Activated CD8-positive, alpha-beta memory T cell treated with anti-CD3 and anti-CD28 coated beads for 36 hours (primary cell): Measurements from ENCODE around the gene APC2. TPM values are rescaled to one million over a fixed set of nuclear protein-coding genes. Genes with fewer than 3 reads are reported as not detected.

ENCODE experiments used
- CTCF ChIA-PET: fragments of 350-600 bp; sonication (Branson Sonifier 250); formaldehyde crosslinking; loops from one replicate; lab custom pipeline; 2021; ENCODE audit warnings: antibody characterized with exemption; lab: Charles Lee
- POLR2A ChIA-PET: fragments of 350-600 bp; sonication (Branson Sonifier 250); formaldehyde crosslinking; loops from one replicate; lab custom pipeline; 2021; ENCODE audit warnings: antibody characterized with exemption; lab: Charles Lee
- total RNA-seq, 2 experiments: library from RNA; stranded (reverse); gene quantifications; one replicate each; pipeline ENCODE4 v1.2.3, GENCODE V29; 2021

Gene APC2
- total RNA-seq, 2 experiments from 2014 or later, result 0.06 to 0.13 TPM

- ChIA-PET POLR2A (no interaction called here), CTCF (interaction anchor here (0.6 to 1.1 kb wide), 2 partner anchors 11 to 425 kb away, joined by 5 read pairs; no protein-coding TSS in a partner anchor)
Observed at GRCh38 chr19:1508507-1508856, 58.6 kb downstream of the APC2 start.

- ChIA-PET POLR2A (interaction anchor here (0.5 kb wide), 1 partner anchor 9 kb away, joined by 6 read pairs; no protein-coding TSS in a partner anchor), CTCF (interaction anchor here (0.9 to 1.2 kb wide), 2 partner anchors 39 to 64 kb away, joined by 3 read pairs; no protein-coding TSS in a partner anchor)
Observed at GRCh38 chr19:1509602-1510441, 59.9 kb downstream of the APC2 start.

GRCh38 chr19:1510442-1510806, 60.5 kb downstream of the APC2 start:
- ChIA-PET POLR2A (no interaction called here), CTCF (interaction anchor here (1.4 kb wide), 1 partner anchor 8 kb away, joined by 3 read pairs; no protein-coding TSS in a partner anchor)

GRCh38 chr19:1510807-1511206, 60.9 kb downstream of the APC2 start:
- ChIA-PET POLR2A (no interaction called here), CTCF (interaction anchor here (1.4 kb wide), 1 partner anchor 9 kb away, joined by 3 read pairs; no protein-coding TSS in a partner anchor)

GRCh38 chr19:1511318-1512317, 61.7 kb downstream of the APC2 start:
- ChIA-PET POLR2A (no interaction called here), CTCF (interaction anchor here (0.9 to 1.4 kb wide), 2 partner anchors 10 to 72 kb away, joined by 3 read pairs; no protein-coding TSS in a partner anchor)

GRCh38 chr19:1512671-1513498, 63.0 kb downstream of the APC2 start, which contains the start of gene ADAMTSL5:
Gene ADAMTSL5 (minus strand): TSS chr19:1513019. CDS start chr19:1510943, 2,076 bp downstream.
- ChIA-PET CTCF (no interaction called here), POLR2A (no interaction called here)

GRCh38 chr19:1513499-1514294, 63.8 kb downstream of the APC2 start:
- POLR2A ChIA-PET, result no interaction called here
- CTCF ChIA-PET, result interaction anchor here (1.3 kb wide), 1 partner anchor 12 kb away, joined by 3 read pairs; no protein-coding TSS in a partner anchor

- ChIA-PET CTCF (interaction anchor here (0.9 to 1.3 kb wide), 2 partner anchors 13 to 158 kb away, joined by 3 read pairs; no protein-coding TSS in a partner anchor), POLR2A (no interaction called here)
Observed at GRCh38 chr19:1514295-1514661, 64.4 kb downstream of the APC2 start.

- CTCF ChIA-PET, result interaction anchor here (0.9 to 1.3 kb wide), 2 partner anchors 14 to 157 kb away, joined by 3 read pairs; no protein-coding TSS in a partner anchor
- POLR2A ChIA-PET, result no interaction called here
Observed at GRCh38 chr19:1514986-1515721, 65.2 kb downstream of the APC2 start.

GRCh38 chr19:1516395-1516753, 66.5 kb downstream of the APC2 start:
- POLR2A ChIA-PET, result no interaction called here

GRCh38 chr19:1518471-1518870, 68.5 kb downstream of the APC2 start:
- ChIA-PET POLR2A (interaction anchor here (0.7 kb wide), 1 partner anchor 9 kb away, joined by 6 read pairs; no protein-coding TSS in a partner anchor), CTCF (no interaction called here)

More at GRCh38 chr19:1516395-1516753, 66.5 kb downstream of the APC2 start:
- CTCF ChIA-PET, result interaction anchor here (0.6 kb wide), 1 partner anchor 68 kb away, joined by 3 read pairs; no protein-coding TSS in a partner anchor

GRCh38 chr19:1519802-1520201, 69.9 kb downstream of the APC2 start:
- ChIA-PET POLR2A (interaction anchor here (0.7 kb wide), 1 partner anchor 235 kb away, joined by 6 read pairs; no protein-coding TSS in a partner anchor), CTCF (interaction anchor here (0.6 kb wide), 1 partner anchor 764 kb away, joined by 3 read pairs; no protein-coding TSS in a partner anchor)

- ChIA-PET POLR2A (no interaction called here), CTCF (no interaction called here)
Observed at GRCh38 chr19:1520203-1520780, 70.4 kb downstream of the APC2 start.

- POLR2A ChIA-PET, result no interaction called here
- CTCF ChIA-PET, result interaction anchor here (1.2 kb wide), 1 partner anchor 24 kb away, joined by 4 read pairs; no protein-coding TSS in a partner anchor
Observed at GRCh38 chr19:1521636-1522035, 71.7 kb downstream of the APC2 start.

- POLR2A ChIA-PET, result no interaction called here
- CTCF ChIA-PET, result interaction anchor here (1.2 kb wide), 1 partner anchor 24 kb away, joined by 4 read pairs; no protein-coding TSS in a partner anchor
Observed at GRCh38 chr19:1522061-1522460, 72.1 kb downstream of the APC2 start.

GRCh38 chr19:1522838-1523237, 72.9 kb downstream of the APC2 start:
- ChIA-PET POLR2A (no interaction called here), CTCF (no interaction called here)
